DOHH2 (cell line): ENCODE measurements around the gene RBM15B.

Experiments used
- EZH2phosphoT487 ChIP-seq: fragments of 200-600 bp; sonication (generic); IDR thresholded peaks from 2 replicates; pipeline ENCODE4 v1.6.1; 2017; ENCODE audit warnings: borderline replicate concordance, mild to moderate bottlenecking, antibody characterized with exemption, low read length, moderate library complexity, mixed read lengths
- TF ChIP-seq, protein P1 (sequence below): fragments of 200-600 bp; sonication (generic); IDR thresholded peaks from one replicate; pipeline ENCODE4 v1.5.1; 2014; ENCODE audit warnings: antibody characterized with exemption, mild to moderate bottlenecking, low read depth, low read length; ENCODE audit not compliant: poor library complexity, severe bottlenecking

DNA sequence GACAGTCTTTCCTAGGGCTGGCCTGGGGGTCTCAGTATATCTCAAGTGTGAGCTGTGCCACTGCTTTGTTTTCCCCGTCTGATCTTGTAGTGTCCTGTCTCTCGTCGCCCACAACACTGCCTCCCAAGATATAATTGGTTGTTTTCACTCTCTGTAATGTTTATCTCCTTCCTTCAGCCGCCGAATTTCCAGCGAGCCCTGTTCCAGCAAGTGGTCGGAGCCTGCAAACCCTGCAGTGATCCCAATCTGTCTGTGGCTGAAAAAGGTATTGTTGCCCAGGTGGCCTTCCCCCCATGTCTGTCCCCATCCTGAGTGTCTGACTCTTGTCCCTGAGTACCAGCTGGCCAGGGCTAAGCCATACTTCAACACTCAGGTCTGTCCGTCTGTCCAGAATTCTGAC lies 15.5 kb upstream of the RBM15B start:
- TF ChIP-seq, protein P1, sequence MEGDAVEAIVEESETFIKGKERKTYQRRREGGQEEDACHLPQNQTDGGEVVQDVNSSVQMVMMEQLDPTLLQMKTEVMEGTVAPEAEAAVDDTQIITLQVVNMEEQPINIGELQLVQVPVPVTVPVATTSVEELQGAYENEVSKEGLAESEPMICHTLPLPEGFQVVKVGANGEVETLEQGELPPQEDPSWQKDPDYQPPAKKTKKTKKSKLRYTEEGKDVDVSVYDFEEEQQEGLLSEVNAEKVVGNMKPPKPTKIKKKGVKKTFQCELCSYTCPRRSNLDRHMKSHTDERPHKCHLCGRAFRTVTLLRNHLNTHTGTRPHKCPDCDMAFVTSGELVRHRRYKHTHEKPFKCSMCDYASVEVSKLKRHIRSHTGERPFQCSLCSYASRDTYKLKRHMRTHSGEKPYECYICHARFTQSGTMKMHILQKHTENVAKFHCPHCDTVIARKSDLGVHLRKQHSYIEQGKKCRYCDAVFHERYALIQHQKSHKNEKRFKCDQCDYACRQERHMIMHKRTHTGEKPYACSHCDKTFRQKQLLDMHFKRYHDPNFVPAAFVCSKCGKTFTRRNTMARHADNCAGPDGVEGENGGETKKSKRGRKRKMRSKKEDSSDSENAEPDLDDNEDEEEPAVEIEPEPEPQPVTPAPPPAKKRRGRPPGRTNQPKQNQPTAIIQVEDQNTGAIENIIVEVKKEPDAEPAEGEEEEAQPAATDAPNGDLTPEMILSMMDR, result no peak
- TF ChIP-seq EZH2phosphoT487, result no peak
